ENCODE measurements around the gene C10orf143.

DNA sequence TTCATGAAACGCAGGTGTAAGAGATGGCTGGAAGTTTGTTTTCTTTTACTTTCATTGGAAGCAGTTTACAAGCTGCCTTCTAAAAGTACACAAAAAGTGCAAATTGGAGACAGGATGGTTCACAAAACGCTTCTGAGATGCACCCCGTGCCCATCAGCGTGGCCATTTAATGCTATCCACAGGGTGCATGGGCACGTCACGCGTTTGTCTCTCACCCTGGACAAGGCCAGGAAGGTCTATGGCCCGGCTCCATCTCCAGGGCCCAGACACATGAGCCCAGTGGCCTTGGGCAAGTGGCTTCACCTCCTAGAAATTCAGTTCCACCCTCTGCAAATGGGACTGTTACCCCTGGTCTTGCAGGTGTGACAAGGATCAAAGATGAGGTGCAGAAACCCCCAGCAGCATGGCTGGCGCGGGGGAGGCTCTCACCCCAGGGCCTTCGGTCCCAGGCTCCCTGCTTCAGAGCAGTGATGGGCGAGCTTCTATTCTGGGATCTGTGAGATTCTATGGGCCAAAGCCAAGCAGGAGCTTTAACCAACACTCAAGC, 85.8 kb downstream of the C10orf143 start:
- TF ChIP-seq, protein P1, sequence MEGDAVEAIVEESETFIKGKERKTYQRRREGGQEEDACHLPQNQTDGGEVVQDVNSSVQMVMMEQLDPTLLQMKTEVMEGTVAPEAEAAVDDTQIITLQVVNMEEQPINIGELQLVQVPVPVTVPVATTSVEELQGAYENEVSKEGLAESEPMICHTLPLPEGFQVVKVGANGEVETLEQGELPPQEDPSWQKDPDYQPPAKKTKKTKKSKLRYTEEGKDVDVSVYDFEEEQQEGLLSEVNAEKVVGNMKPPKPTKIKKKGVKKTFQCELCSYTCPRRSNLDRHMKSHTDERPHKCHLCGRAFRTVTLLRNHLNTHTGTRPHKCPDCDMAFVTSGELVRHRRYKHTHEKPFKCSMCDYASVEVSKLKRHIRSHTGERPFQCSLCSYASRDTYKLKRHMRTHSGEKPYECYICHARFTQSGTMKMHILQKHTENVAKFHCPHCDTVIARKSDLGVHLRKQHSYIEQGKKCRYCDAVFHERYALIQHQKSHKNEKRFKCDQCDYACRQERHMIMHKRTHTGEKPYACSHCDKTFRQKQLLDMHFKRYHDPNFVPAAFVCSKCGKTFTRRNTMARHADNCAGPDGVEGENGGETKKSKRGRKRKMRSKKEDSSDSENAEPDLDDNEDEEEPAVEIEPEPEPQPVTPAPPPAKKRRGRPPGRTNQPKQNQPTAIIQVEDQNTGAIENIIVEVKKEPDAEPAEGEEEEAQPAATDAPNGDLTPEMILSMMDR (IDR thresholded peaks at IDR 0.05), result no peak
- no peak for TF ChIP-seq POLR2A (IDR thresholded peaks at IDR 0.05)
- no peak for TF ChIP-seq POLR2AphosphoS5 (IDR thresholded peaks at IDR 0.05)
- TF ChIP-seq EP300 (IDR thresholded peaks at IDR 0.05), result no peak
